Liver (tissue), 3 donors: ENCODE measurements around the gene ARAF.

Experiments
- EGR1 ChIP-seq, 2 donors: IDR thresholded peaks; 2 replicates each; pipeline ENCODE4 v1.6.1; 2016 to 2018; ENCODE audit warnings: antibody characterized with exemption in 2 of 2, low read depth in 2 of 2
- FOXA2 ChIP-seq: IDR thresholded peaks from 2 replicates; pipeline ENCODE4 v1.6.1; 2016; ENCODE audit warnings: antibody characterized with exemption
- GABPA ChIP-seq, 2 donors: IDR thresholded peaks in 1 of 2; conservative IDR thresholded peaks in 1 of 2; 2 replicates each; pipeline ENCODE4 v1.6.1; 2016; ENCODE audit warnings: antibody characterized with exemption in 2 of 2, mild to moderate bottlenecking in 1 of 2, moderate library complexity in 1 of 2
- RAD21 ChIP-seq, 2 donors: IDR thresholded peaks; 2 replicates each; pipeline ENCODE4 v1.6.1; 2016; ENCODE audit warnings: antibody characterized with exemption in 2 of 2, mild to moderate bottlenecking in 2 of 2
- REST ChIP-seq: IDR thresholded peaks from 2 replicates; pipeline ENCODE4 v1.6.1; 2016; ENCODE audit warnings: antibody characterized with exemption, mild to moderate bottlenecking
- TAF1 ChIP-seq: conservative IDR thresholded peaks from 2 replicates; pipeline ENCODE4 v1.6.1; 2016; ENCODE audit warnings: antibody characterized with exemption, mild to moderate bottlenecking
- TF ChIP-seq, protein P1 (sequence below): fragments of 150-350 bp; IDR thresholded peaks from 2 replicates; pipeline ENCODE4 v1.5.1; 2017; ENCODE audit warnings: improper control_type of control experiment, low read depth, low read length; ENCODE audit not compliant: missing input control
- TF ChIP-seq, protein P2 (sequence below): IDR thresholded peaks from 2 replicates; pipeline ENCODE4 v1.6.1; 2016; ENCODE audit warnings: antibody characterized with exemption
- TF ChIP-seq, protein P3 (sequence below): IDR thresholded peaks from 2 replicates; pipeline ENCODE4 v1.6.1; 2016; ENCODE audit warnings: antibody characterized with exemption
- donor health status: healthy.
- donor health status: healthy.

DNA sequence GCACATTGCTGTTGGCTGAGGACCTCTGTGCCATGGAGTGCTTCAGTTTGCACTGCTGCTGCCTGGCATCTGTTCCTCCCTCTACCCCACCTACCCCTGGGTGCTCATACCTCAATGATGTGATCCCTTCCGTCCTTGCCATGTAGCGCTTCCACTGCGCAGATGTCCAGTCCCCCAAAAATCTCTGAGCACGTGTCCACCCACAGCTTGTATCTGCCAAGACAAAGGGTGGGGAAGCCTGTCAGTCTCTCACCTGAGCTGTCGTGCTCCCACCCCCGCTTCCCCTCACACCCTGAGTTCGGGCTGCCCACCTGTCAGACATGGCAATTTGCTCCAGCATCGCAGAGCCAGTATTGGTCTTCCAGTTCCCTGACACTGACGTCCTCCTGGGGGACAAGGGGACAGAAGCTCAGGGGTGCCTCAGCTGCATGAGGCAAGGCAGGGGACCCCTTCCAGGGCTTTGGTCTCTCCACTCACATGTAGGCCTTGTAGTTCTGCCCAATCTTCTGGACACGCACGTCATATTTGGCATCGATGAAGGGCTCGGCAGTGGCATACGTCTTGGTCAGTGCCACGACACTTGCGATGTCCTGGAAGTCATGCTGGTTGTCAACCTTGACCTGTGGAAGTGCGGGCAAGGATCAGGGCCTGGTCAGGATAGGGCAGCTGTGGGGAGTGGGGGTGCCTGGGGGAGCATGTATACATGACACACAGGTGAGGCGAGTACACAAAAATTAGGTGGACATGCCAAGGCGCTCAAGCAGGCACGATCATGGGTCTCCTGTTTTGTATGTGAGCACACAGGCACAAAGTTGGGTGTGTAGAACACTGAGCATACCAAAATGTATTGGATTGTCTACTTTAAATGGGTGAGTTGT is 15.3 kb downstream of the ARAF start:
- TF ChIP-seq, protein P1, sequence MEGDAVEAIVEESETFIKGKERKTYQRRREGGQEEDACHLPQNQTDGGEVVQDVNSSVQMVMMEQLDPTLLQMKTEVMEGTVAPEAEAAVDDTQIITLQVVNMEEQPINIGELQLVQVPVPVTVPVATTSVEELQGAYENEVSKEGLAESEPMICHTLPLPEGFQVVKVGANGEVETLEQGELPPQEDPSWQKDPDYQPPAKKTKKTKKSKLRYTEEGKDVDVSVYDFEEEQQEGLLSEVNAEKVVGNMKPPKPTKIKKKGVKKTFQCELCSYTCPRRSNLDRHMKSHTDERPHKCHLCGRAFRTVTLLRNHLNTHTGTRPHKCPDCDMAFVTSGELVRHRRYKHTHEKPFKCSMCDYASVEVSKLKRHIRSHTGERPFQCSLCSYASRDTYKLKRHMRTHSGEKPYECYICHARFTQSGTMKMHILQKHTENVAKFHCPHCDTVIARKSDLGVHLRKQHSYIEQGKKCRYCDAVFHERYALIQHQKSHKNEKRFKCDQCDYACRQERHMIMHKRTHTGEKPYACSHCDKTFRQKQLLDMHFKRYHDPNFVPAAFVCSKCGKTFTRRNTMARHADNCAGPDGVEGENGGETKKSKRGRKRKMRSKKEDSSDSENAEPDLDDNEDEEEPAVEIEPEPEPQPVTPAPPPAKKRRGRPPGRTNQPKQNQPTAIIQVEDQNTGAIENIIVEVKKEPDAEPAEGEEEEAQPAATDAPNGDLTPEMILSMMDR, result no peak
- TF ChIP-seq, protein P2, sequence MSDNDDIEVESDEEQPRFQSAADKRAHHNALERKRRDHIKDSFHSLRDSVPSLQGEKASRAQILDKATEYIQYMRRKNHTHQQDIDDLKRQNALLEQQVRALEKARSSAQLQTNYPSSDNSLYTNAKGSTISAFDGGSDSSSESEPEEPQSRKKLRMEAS, result no peak
- no peak for TF ChIP-seq REST
- TF ChIP-seq RAD21 (IDR thresholded peaks at IDR 0.05), result no peak
- TF ChIP-seq TAF1, result no peak
- TF ChIP-seq, protein P3, sequence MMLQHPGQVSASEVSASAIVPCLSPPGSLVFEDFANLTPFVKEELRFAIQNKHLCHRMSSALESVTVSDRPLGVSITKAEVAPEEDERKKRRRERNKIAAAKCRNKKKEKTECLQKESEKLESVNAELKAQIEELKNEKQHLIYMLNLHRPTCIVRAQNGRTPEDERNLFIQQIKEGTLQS, result no peak
- no peak for TF ChIP-seq FOXA2
- TF ChIP-seq EGR1 (IDR thresholded peaks at IDR 0.05; ENCODE audit: low read depth in 2 of 2), result no peak
- TF ChIP-seq GABPA (IDR thresholded peaks at IDR 0.05 in 1 of 2, conservative IDR thresholded peaks at IDR 0.05 in 1 of 2), result no peak
